Epidermal melanocyte (primary cell): ENCODE measurements around the gene KLF4.
A peak's percentile ranks its signal among the peaks of the same experiment; 100 is the strongest.
"Not testable (repeated sequence)": the region's sequence is repeated elsewhere in the genome, so short reads cannot be mapped to it uniquely, and the experiment has no call there.

Source experiments
- DNase-seq: peaks from one replicate; pipeline ENCODE4 v3.0.0; 2011; ENCODE audit warnings: low spot score; ENCODE audit not compliant: insufficient read length

Gene KLF4

DNA sequence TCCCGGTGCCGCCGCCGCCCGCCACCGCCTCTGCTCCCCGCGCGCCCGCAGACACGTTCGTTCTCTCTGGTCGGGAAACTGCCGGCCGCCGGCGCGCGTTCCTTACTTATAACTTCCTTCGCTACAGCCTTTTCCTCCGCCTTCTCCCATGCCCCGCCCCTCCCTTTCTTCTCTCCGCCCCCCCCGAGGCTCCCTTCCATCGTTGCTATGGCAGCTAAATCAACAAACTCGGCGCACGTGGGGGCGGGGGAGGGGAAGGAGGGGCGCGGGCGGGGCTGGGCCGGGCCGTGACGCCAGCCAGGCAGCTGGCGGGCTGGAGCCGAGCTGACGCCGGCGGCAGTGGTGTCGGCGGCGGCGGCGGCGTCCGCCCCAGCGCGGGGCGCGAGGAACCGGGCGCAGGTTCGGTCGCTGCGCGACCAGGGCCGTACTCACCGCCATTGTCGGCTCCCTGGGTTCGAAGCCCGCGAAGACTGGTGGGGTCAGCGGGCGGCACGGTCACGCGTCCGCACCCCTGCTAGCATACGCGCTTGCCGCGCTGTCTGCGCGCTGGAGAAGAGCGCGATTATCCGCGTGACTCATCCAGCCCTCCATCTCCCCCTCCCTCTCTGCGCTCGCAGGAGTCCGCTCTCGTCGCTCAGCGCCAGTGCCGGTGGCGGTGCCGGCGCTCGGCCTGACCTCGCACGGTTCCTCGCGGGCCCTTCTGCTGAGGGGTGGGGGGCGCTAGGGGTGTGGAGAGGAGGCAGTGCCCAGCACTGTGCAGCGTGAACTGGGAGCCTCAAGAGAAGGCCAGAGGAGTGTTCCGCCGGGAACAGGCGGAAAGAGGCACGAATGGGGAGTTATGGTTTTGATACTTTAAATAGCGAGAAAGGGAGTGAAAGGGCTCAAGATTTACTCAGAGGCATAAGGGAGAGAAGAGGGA lies at the start of gene KLF4:
Gene KLF4, minus strand, starts transcription at position 83 of the 919 bp plus-strand sequence. CDS start 597 bp downstream, outside the sequence.
- peak; percentile 87 for DNase-seq

DNA sequence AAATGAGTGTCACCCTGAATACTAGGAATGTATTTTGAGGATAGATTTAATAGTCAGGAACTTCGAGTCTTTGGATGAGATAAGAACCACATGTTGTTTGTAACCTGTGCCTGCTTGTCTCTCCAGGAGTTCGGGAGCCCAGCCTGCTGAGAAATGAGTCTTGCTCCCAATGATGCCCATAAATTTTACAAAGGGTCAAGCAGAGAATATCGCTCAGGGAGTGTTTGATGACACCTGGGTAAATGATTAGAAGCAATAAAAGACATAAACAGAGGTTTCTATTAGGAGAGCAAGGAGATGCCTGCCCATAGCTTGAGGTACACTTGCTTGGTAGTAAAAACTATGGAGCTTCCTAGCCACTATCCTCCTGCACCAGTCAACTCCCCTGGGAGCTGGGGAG lies 46.9 kb upstream of the KLF4 start:
- DNase-seq: no peak

DNA sequence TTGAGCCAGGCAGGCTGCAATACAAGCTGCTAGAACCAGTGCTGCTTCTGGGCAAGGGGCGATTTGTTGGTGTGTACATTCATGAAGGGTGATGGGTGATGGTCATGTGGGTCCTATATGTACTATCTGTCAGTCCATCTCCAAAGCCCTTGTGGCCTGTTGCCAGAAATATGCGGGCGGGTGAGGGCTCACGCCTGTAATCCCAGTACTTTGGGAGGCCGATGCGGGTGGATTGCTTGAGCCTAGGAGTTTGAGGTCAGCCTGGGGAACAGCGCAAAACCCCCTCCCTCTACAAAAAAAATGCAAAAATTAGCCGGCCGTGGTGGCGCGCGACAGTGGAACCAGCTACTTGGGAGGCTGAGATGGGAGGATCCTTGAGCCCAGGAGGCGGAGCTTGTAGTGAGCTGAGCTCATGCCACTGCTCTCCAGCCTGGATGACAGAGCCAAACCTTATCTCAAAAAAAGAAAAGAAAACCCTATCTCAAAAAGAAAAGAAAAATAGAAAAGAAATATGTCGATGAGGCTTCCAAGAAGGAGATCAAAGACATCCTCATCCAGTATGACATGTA lies 45.0 kb upstream of the KLF4 start:
- DNase-seq: no peak

DNA sequence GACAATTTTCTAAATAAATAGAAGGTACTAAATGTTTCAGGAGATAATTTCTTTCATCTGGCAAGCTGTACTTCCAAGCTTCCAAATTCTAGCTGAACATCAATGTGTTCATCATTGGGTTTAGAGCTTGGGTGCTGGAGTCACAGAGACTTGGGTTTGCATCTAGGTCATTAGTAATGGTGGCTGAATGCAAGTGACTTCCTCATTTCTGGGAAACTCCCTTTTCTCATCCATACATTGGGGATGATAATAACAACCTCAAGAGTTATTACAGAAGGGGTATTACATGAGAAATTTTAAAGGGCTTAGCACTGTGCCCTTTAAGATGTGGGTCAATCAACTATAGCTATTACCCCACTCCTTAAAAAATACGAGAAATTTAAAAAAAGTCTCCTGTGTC lies 41.1 kb upstream of the KLF4 start:
- no peak for DNase-seq

DNA sequence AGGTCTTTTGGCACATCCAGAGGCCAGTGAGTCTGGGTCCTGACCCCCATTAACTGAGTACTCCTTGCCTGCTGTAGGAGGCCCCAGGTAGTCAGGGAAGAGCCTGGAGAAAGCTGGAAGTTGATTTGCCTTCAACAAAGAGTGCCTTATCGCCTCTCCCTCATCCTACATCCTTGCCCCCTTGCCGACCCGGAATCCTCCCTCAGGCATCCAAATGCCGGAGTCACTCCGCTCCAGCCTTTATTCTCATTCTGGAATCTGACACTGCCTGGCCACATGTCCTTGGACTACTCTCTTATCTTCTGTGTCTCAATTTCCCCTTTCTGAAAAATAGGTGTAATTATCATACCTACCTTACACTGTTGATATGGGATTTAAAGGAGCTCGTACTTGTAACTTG lies 39.1 kb upstream of the KLF4 start:
- no peak for DNase-seq

DNA sequence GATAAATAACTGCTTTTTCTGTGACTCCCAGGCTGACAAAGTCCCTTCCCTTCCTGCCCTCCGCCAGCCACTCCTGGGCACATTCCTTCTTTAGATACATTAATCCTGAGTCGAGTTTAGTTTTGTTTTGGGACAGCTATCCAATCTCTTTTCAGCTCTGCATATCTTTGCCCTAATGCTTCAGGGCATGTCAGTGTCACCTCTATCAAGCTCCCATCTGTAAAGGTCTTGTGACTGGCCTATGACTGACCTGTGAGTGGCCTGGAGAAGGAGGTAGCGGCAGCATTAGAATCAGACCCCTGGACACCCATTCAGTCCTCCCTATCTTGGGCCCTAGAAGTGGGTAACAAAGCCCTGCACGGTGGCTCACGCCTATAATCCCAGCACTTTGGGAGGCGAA lies 34.0 kb upstream of the KLF4 start:
- DNase-seq: no peak

DNA sequence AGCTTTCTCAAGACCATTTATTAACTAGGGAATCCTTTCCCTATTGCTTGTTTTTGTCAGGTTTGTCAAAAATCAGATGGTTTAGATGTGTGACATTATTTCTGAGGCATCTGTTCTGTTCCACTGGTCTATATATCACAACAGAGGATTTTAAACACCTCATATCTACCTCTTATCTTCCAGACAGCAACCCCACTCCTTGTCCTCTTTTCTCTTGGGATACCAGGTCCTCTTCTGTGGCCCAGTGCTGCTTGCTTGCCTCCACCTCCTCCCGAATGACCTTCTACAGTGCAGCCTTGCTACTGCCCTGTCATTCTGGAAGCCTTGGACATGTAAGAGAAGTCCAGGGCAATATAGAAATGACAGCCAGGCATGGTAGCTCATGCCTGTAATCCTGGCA lies 30.6 kb upstream of the KLF4 start:
- no peak for DNase-seq

DNA sequence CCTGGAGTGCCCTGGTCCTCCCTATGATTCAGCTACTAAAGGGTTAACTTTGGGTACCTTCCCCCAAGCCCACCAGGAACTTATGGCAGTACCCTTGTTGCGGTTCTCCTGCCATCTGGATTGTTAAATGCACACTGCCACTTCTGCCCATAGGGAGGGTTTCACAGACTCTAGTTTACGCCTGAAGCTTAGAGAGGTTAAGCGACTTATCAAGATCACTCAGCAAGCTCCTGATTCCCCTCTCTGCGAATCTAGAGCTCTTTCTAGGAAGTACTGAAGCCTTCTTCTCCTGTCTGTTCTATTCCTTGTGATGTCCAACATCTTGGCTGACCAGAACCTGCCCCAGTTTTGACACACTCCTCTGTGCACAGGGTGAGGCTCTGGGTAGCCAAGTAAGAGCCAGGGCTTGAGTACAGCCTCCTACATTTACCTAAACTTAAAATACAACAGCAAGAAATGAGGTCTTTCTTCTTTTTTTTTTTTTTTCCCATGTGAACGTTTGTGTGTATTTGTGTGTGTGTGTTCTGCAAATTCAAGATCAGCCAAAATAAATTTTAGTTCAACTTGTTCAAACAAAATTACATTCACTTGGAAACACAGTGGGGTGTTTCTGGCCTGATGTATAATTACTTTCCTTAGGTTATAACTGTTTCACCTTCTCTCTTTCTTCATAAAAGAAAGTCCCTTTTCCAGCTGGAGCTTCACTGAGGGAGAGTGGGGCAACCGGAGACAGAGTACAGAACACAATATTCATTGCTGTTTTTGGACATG lies 28.7 kb upstream of the KLF4 start:
- no peak for DNase-seq

DNA sequence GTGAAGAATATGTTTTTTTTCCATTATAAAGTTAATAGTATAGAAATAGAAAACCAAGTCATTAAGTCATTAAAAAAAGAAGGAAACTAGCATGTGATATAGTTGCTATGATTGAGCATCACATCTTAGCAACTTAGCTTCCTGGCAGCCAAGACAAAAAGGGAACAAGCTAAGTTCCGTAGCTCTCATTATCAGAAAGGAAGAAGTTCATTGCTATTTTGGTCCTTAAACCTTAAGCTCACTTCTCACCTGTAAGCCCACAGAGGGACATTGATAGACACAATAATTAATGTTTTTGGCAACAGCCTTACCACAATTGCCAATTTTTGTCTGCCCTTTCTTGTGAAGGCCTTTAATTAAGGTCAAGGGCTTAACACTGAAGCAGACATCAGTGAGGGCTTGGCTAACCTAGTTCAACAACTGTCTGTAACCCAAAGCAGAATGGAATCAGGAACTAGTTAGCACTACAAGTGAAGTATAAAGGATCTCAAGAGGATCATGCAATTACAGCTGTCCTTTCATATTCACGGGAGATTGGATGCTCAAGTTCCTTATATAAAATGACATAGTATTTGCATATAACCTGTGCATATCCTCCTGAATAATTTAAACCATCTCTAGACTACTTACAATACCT lies 24.0 kb upstream of the KLF4 start:
- no peak for DNase-seq

DNA sequence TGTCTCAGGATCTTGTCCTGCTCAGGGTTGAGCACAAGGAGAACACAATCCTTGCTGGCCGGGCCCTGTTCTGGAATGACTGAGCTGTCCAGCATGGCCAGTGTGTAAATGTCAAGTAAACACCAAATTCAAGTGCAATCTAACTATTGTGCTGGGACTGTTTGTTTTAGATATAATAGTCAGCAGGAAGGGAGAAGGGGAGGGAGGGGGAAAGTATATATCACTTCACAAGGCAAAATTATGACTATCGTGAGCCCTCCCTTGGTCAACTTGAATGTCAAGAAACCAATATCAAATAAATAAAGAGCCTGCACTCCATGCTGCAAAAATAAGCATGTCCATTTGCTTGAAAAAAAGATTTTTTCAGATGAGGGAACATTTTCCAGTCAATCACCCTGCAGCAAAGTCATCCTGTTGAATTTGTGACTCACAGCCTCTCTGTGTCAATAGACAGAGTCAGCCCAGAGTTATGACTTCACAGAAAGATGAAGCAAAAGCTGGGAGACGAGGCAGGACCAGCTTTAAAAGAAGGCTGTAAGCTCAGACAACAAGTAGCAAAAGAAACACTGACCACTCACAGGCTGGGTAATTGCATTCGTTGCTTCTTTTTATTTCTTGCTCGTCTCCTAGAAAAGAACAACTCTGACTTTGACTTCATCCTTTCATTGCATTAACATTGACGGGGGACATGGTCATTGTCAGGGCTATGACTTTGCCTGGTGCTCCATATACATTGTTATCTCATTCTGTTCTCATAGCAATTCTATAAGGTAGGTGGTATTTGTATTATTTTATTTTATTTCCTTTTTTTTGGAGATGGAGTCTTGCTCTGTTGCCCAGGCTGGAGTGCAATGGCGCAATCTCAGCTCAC lies 15.3 kb upstream of the KLF4 start:
- DNase-seq: no peak

DNA sequence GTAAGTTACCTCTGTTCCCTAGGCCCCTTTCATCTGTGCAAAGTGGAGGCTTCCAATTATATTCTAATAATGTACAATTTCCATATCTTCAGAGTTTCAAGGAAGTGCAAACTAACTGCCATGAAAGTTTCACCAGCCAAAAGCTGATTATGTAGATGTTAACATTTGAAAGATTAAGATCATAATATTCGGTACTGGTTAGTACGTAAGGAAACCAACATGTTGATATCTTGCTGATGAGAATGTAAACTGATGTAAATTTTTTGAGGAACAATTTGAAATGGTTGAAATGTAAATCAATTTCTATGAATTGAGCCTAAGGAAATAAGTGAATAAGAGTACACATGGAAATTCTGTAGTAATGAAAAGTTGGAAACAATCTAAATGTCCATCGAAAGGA lies 12.9 kb upstream of the KLF4 start:
- no peak for DNase-seq

DNA sequence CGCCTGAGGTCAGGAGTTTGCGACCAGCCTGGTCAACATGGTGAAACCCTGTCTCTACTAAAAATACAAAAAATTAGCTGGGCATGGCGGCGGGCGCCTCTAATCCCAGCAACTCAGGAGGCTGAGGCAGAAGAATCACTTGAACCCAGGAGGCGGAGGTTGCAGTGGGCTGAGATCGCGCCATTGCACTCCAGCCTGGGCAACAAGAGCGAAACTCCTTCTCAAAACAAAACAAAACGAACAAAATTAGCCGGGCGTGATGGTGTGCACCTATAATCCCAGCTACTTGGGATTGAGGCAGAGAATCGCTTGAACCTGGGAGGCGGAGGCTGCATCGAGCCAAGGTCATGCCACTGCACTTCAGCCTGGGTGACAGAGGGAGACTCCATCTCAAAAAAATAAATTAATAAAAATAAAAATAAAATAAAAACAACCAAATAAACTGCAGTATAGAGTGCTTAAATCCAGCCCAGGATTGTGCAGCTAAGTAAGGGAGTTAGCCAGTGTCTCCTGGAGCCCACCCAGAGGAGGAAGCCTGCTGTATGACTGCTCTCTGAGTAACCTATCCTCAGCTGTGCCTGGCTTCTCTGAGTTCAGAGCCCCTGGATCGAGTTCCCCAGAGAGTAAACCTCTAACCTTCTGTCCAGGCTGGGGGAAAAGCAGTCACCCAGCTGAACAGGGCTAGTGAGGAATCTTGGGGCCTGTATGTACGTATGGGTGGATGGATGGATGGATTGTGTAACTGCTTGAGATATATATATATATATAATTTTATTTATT lies 11.0 kb upstream of the KLF4 start:
- not testable (repeated sequence) for DNase-seq

DNA sequence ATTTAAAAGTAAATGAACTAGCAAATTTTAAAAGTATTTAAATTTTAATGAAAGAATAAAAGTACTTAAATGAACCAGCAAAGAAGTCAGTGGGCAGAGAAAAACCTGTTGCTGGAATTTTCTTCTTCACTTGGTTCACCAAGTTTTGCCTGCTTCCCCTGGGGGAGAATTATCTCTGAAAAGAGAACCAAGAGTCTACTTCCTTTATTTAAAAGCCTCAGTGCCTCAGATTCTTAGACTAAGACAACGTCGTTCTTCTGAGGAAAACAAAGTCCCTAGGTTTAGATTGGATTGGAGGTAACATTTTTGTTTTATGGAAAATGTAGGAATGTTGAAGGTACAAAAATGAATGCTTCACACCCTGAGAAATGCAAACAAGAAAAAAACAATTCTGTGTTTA lies 7.4 kb upstream of the KLF4 start:
- DNase-seq: no peak

DNA sequence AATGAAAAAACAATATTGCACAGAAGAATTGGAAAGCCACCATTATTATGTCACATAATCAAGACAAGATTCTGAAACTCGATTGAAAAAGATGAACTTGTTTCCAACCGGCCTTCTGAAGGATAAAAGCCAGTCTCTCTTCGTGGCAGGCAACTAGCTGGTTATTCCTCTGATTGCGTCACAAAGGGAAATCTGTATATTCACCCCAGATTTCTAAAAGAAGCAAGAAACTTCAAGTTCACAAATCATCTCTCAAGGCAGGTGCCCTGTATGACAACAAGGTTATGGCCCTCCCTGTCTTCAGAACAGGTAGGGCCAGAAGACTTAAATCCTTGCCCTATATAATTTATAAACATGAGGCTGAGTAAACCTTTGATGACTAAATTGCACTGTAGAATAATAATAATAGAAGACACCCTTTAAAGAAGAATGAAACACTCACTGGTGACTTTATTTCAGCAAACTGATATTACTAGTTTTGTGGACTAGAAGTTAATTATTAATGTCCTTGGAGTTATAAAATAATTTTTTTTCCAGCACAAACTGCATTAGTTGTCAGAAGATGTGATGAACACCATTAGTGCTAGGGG lies 2.9 kb upstream of the KLF4 start:
- no peak for DNase-seq

DNA sequence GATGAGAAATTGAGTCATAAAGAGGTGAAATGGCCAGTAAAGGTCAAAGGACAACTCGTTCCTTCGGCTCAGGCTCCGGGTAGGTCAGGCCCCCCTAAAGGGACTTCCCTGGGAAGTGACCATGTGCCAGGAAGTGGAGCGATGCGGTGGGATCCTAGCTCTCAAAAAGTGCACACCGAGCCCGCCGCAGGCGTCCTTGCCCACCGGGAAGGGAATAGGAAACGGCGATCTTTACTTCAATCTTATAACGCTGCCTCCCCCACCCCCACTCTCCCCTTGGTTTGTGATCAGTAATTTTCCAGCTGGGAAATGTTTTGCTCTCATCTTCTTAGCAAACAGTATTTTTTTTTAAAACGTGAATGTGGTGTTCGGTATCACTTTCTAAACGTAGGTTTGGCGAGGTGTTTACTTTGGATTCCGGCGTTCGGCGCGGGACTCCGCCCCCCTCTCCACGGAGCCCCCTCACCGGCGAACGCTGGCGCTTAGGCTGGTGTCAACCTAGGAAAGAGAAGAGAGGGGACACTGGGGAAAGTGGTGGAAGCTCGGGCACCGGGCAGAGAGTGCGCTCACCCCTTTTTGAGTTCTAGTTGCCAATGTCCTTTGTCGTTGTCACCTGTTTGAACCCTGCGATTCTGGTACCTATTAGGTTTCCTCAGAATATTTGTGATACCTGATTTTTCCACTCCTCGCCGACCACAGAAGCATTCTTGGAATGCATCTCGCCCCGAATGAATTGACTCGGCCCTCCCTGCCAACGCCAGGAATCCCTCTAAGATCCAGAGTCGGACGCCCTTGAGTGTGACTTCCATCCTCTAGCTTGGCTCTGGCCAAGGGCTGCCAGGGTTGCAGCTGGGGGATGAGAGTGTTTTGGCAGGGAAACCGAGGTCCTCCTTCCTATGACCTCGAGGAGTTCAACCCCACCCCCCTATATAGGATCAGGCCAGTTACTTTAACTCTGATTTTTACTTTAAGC lies 1.8 kb upstream of the KLF4 start:
- DNase-seq: no peak

DNA sequence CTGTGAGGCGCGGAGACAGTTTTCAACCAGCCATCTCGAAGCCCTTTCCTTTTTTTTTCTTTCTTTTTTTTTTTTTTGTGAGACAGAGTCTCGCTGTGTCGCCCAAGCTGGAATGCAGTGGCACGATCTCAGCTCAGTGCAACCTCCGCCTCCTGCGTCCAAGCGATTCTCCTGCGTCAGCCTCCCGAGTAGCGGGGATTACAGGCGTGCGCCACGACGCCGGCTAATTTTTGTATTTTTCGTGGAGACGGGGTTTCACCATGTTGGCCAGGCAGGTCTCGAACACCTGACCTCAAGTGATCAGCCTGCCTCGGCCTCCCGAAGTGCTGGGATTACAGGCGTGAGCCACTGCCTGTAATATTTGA lies 1.0 kb upstream of the KLF4 start:
- DNase-seq: not testable (repeated sequence)

DNA sequence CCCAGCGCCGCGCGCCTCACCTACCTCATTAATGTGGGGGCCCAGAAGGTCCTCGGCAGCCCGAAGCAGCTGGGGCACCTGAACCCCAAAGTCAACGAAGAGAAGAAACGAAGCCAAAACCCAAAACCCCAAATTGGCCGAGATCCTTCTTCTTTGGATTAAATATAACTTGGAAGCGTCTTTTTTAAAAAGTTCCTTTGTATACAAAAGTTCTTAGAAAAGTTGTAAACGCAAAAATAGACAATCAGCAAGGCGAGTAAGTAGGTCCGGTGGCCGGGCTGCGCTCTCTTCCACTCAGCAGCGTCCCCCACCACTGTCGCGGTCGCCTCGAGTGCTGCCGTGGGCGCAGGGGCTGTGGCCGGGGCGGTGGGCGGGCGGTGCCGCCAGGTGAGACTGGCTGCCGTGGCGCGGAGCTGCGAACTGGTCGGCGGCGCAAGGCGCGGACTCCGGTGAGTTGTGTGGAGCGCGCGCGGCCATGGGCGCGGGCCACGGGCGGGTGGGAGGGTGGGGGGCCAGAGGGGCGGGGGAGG lies 360 bp downstream of the KLF4 start:
- no peak for DNase-seq
